IPS-NIHi11 (cell line): ENCODE data around the gene DDX11.
"Not testable (repeated sequence)": the region's sequence is repeated elsewhere in the genome, so short reads cannot be mapped to it uniquely, and the experiment has no call there.

Experiments
- DNase-seq: peaks from one replicate; pipeline ENCODE4 v3.0.0; 2012; ENCODE audit warnings: mixed read lengths, low spot score

DDX11 gene

DNA sequence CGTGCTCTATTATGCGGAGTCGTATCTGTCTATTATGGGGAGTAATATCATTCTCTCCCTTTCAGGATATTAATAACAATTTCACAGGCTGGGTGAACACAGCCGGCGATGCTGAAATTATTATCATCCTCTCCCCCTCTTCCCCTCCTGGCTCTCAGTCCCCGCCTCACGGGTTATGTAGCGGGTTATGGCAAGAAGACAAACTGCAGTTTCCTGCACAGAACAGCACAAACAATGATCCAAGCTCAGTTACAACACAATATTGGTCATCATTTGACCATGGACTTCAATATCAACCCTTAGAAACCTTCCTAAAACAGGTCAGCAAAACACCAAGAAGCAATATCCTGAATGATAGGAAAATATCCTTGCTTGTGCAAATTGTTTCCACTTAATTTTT is 50.5 kb downstream of the DDX11 start:
- not testable (repeated sequence) for DNase-seq

DNA sequence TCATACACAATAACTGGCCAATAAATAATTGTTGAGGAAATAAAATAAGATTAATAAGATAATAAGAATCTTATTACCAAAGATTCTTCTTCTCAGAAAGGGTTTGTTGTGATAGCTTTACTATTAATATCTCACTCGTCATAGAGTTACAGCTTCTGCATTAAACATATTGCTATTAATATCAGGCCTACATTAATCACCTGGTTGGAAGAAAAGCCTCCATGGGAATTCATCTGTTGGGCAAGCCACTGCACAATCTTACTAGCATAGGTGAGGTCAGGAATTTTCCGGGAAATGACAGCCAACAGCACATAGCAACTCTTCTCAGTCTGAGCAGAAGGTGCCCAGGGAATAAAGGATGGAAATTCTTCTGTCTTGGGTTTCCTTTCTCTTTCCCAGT is 51.5 kb downstream of the DDX11 start:
- not testable (repeated sequence) for DNase-seq

DNA sequence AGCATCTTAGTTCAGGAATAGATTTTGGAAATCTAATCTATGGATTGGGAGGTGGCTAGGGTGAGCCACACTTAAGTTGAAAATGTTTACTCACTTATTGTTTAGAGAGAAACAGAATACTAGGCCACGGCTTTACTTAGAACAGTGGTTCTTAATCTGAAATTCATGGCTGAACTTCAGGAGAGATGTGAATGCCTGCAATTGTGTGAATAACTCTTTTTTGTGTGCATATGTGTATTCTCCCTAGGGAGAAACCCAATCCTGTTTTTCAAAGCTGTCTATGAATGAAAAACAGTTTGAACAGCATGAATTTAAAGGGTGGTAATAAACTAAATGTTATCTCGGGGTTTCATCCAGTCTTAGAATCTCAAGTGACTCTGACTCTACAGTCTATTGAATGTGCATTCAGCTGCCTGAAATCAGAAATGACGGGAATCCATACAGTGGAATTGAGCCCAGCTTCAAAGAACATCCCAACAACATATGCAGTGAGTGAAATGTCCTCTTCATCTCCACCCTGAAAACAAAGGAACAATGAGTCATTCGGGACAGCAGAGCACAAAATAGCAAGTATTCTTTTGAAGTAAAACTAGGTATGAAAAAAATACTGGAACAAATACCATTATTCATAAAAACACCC is 53.7 kb downstream of the DDX11 start:
- not testable (repeated sequence) for DNase-seq

DNA sequence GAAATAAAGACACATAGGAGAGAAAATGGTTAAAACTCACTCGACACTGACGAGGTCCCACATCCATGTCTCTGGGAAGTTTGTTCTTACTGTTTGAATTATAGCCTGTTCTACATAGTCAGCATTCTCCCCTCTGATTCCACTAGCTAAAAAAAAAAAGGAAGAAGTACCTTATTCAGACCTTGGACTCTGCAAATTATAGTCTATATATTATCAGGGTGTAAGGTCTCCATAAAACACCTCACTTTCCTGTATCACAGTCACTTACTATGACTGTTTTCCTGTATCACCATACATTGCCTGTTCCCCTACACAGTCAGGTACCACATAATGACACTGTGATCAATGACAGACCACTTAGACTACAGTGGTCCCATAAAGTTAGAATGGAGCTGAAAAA is 62.9 kb downstream of the DDX11 start:
- not testable (repeated sequence) for DNase-seq

DNA sequence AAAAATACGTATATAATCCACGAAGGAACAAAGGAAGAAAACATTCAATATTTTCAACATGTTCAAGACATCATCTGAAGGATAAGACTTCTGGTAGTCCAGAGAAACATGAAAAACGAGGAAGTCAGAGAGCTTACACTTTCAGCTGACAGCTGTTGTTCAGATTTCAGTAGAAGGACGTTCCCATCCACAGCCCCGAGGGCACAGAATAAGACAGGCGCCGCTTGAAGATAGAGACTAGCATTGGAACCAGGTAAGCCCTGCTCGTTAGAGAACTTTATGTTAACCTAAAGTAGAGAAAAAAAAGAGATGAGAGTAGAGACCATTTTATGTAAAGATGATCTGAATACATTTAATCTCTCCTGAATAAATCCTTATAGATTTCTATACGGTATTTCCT is 71.1 kb downstream of the DDX11 start:
- DNase-seq, result not testable (repeated sequence)

DNA sequence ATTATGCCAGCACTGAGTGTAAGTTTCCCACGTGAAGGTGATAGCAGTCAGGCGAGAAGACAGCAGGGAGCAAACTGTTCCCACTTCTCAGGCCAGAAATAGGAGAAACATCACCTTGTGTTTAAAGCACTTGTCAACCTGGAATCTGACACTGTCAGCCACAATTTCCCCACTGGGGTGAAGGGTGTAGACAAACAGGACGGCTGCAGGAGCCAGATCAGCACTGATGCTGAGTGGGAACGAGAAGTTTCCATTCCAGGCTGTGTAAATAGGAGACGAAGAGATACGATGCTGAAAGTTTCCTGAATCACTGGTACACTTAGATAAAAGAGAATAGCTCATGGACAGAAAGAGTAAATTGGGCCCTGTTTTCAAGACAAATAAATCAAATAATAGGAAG is 71.6 kb downstream of the DDX11 start:
- not testable (repeated sequence) for DNase-seq

DNA sequence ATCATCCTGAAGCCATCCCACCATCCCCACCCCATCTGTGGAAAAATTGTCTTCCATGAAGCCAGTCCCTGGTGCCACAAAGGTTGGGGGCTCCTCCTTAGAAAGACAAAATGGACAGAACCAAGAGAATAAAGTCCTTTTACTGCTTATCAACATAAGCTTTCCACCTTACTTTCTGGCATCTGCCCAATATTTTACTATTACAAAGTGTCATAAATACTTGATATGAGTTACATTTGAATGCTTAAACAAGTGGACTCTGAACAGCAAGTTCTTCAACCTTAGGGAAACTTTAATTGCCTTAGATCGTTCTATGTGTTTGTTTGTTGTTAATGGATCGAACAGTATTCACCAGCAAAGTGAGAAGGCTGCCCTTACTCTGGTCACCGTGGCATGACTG is 73.8 kb downstream of the DDX11 start:
- DNase-seq, result not testable (repeated sequence)

DNA sequence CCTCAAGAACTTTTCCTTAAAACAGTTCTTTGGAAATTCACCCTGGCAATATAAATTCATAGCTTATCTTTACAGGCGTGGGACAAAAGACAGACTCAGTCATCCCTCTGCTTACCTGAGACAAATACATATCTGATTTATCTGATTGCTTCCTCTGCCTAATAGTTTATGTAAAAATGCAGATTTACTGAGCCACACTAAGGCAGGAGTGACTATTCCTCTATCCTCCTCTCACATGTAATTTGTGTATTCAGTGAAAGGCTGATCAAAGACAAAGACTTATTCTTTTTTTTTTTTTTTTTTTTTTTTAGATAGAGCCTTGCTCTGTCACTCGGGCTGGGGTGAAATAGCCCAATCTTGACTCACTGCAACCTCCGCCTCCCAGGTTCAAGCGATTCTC is 77.1 kb downstream of the DDX11 start:
- DNase-seq, result not testable (repeated sequence)
